Activated effector memory CD4-positive, alpha-beta T cell treated with anti-CD3 and anti-CD28 coated beads, Interleukin-2, amount 50 U/mL, for 16 hours (primary cell): ENCODE measurements around the gene LRRC45.

Source experiments
- DNase-seq: peaks from one replicate; pipeline ENCODE4 v3.0.0-alpha.2; 2020

LRRC45 gene

DNA sequence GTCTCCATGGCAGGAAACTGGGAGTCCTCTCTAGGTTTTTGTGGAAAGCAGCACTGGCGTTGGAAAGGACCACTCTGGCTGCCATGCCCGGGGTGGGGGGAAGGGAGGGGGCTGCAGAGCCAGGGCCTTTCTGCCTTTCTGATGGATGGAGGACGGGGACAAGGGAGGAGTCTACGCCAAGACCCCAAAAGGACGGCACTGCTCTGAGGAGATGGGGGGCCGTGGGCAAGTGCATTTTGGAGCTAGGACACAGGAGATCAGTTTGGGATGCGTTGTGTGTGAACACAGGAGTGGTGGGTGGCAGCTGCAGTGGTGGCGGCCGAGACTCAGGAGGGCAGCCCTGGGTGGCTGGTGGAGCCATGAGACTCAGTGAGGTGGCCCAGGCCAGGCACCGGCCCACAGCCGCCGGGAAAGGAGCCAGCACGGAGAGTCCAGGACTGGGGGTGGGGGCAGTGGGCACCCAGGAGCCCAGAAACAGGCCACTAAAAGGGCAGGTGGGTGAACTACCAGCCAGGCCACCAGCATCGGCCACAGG lies 2.5 kb upstream of the LRRC45 start:
- DNase-seq = no peak

DNA sequence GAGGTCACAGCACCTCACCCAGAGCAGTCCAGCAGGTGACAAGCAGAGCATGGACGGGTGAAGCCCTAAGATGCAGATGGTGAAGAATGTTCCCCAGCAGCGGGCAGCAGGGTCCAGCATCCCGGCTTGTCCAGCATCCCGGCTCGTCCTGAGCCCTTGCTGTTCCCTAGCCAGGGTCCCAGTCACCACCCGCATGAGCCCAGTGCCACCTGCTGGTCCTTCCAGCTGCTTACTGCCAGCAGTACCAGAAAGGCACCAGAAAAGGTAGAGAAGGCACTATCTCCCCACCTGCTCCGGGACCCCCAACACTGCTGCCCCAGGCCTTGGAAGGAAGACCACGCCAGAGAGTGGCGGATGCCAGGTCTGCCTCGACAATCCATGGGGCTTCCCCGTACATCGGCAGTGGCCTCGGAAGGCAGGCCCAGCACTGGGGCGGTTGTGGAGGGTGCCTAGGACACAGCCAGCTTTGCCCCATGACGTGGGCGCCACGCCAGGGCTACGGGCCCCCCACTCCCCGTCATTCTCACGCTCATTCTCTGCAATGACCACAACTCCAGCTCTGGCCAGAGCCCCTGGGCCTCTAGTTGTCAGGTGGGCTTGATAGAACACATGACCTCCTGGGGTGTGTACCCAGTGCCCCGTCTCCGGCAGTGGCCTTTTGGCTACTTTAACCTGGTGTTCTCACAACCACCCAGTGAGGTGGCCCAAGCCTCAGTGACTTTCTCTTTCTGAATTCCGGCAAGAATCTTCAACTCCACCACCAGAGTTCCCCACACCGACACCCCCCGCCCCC lies 1.8 kb upstream of the LRRC45 start:
- peak; percentile 84 for DNase-seq

DNA sequence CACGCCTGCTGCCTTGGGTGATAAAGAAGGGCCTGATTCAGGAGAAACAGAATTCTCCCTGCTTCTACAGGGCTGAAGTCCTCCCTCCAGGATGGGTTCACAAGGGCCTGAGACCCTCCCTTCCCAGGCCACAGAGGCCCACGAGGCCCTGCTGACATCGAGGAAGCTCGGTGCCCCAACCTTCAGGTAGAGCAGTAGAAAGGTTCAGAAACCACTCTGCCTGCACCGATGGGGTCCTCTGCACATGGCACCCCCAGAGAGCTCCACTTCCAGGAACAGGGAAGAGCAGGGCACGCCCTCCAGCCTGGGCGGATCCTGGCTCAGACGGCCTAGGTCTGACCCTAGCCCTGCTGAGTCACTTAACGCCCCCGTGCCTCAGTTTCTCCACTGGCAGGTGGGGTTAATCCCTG lies 1.2 kb upstream of the LRRC45 start:
- no peak for DNase-seq

- DNase-seq = no peak
These were observed 660 bp upstream of the LRRC45 start, which contains the start of gene CENPX for GRCh38 chr17:82022310-82022980. Gene CENPX, minus strand, starts transcription at chr17:82022878. Its CDS starts 17 bp downstream, at chr17:82022861.

DNA sequence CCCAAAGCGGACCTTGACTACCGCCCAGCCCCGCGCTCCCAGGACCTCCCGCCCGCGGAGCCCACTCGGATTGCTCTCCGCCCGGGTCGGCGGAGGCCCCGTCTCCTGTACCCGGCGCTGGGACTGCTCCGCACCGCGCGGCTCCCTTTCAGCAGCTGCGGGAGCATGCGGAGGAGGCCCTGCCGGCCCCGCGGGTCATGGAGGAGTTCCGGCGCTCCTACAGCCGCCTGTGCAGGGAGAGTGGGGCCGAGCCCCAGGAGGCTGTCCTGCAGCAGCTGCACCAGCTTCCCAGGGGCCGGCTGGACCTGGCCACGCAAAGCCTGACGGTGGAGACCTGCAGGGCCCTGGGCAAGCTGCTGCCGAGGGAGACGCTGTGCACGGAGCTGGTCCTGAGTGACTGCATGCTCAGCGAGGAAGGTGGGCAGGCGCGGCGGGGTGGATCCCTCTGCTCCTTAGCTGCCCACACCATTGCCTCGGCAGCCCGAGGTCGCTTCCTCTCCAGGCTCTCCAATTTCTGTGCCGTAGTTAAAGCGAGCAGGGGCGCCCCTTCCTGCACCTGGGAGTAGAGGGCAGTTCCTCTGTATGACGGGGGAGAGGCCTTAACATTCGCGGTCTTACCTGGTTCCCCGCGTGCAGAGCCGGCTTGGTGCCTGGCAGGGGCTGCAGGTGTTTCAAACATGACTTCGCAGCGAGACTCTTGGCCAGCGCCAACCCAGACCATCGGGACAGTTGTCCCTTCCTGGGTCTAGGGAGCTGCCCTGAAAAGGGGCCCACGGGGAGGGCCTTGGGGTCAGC lies 539 bp downstream of the LRRC45 start:
- peak; percentile 74 for DNase-seq

DNA sequence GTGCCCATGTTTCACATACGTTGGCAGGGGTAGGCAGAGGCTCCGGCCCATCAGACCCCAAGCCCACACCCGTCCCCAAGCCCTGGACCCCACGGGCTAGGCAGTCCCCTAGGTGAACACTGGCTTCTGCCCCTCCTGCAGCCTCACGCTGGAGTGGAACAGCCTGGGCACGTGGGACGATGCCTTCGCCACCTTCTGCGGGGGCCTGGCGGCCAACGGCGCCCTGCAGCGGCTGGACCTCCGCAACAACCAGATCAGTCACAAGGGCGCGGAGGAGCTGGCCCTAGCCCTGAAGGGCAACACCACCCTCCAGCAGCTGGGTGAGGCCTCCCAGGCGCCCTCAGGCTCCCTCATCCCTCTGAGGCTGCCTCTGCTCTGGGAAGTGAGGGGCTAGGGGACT lies 1.8 kb downstream of the LRRC45 start:
- no peak for DNase-seq

GRCh38 chr17:82025401-82026107 lies 2.4 kb downstream of the LRRC45 start:
- DNase-seq = no peak

GRCh38 chr17:82028246-82028645 lies 5.1 kb downstream of the LRRC45 start:
- DNase-seq = no peak

GRCh38 chr17:82028966-82029365 lies 5.9 kb downstream of the LRRC45 start:
- DNase-seq = no peak

- DNase-seq = no peak
These were observed 6.3 kb downstream of the LRRC45 start for GRCh38 chr17:82029391-82029790.

- no peak for DNase-seq
These were observed 6.9 kb downstream of the LRRC45 start for GRCh38 chr17:82029990-82030469.

DNA sequence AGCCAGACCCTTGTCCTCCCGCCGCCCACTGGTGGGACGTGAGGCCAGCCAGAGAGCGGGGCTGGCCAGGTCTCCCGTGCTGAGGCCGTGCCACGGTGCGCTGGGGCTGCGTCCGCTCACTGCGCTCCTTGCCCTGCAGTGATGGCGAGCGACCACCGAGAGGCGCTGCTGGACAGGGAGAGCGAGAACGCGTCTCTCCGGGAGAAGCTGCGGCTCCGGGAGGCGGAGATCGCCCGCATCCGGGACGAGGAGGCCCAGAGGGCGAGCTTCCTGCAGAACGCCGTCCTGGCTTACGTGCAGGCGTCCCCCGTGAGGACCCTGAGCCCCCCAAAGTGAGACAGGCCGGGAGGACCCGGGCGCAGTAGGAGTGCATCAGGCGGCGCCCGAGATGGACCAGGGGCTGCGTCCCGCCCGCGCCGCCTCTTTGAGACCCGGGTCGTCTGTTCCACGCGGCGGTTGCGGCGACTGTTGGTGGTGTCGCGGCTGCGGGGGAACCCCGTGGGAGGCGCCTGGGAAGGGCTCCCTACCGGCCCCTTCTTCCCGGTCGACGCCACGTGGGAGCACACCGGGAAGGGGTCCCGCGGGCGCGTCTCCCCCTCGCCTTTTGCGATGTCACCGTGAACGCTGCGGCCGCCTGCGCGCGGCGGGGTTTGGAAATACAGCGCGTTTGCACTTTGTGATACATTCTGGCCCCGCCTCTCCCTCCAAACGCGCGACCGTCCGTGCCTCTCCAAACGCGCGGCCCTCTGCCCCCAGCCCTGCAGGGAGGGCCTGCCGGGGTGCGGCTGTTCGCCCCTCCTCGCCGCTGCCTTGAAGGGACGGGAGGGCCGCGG lies 7.6 kb downstream of the LRRC45 start:
- DNase-seq = peak; percentile 92

GRCh38 chr17:82031303-82031884 lies 8.3 kb downstream of the LRRC45 start, which contains the start of gene RAC3:
Gene RAC3, plus strand, starts transcription at chr17:82031678. Its CDS starts 84 bp downstream, at chr17:82031762.
- DNase-seq = no peak

GRCh38 chr17:82031885-82032627 lies 9.0 kb downstream of the LRRC45 start:
- peak; percentile 75 for DNase-seq

DNA sequence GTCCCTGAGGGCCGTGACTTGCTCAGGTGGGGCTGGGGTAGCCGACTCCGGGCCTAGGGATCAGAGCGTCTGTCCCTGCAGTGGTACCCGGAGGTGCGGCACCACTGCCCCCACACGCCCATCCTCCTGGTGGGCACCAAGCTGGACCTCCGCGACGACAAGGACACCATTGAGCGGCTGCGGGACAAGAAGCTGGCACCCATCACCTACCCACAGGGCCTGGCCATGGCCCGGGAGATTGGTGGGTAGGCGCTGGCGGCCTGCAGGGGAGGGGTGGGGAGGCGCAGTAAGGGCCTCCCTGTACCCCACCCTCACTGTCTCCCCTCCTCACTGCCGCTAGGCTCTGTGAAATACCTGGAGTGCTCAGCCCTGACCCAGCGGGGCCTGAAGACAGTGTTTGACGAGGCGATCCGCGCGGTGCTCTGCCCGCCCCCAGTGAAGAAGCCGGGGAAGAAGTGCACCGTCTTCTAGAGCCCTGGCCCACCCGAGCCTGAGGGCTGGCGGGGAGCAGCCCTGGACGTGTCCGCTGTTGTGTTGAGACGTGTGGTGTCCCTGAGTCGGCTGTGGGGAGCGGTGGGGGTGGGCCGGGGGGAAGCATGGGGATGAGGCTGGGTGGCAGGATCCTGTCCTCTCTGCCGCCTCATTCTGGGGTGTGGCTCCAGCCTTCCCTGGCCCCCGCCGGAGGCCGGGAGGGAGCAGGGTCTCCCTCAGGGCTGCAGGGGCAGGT lies 10.4 kb downstream of the LRRC45 start:
- DNase-seq = no peak

- DNase-seq = no peak
These were observed 11.4 kb downstream of the LRRC45 start for GRCh38 chr17:82034371-82035011.

DNA sequence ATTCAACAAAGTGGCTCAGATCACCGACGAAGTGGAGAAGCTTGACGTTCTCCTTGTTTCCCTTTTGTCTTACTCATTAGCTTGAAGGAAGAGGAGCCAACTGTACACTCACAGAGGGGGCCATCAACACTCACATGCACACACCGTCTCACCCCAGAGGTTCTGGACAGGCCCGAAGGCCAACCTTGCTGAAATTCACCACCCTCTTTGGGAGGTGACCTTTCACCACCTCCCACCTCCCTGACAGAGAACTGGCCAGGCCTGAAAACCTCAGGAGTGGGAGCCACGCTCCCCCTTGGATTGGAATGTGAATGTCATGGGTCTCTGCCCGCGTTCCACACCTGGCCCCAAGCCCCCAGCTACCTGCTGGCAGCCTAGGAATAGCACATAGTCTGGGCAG lies 12.4 kb downstream of the LRRC45 start:
- no peak for DNase-seq

DNA sequence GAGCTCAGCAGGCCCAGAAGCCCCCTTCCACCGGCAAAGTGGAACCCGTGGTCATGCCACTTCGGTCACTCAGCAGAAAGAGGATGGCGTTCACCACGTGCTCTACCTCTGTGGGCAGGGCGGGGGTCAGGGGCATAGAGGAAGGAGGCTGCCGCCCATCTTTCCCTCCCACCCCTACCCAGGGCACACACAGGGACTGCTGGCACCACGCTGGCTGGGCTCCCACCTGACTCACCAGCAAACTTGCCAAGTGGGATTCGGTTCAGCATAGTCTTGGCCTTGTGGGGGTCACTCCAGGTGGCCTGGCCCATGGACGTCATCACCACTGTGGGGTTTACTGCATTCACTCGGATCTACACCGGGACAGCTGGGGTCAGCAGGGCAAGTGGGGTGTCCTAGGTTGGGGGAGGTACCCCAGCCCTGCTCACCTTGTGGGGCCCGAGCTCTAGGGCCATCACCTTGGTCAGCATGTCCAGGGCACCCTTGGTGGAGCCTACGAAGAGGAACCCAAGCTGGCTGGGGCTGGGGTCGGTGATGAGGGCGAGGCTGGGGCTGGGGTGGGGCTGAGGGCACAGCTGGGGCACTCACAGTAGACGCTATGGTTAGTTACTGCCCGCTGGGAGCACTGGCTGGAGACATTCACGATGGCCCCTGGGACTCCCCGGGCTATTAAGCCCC lies 13.0 kb downstream of the LRRC45 start:
- no peak for DNase-seq
